HCT116 (cell line): ENCODE results near the gene CTNND1. TPM values are rescaled to one million over a fixed set of nuclear protein-coding genes. Genes with fewer than 3 reads are reported as not detected.

Experiments
- ATAC-seq: fragments of 200-7000 bp; cut with Tn5 transposase; 2 replicates; pipeline ENCODE4 v1.9.1; 2020; ENCODE audit warnings: mild to moderate bottlenecking, moderate library complexity
- BruUV-seq: library from RNA; stranded (reverse); fragments of 400-500 nt; replicated peaks from 2 replicates; lab custom pipeline; 2021; lab: Mats Ljungman, UMichigan
- CTCF ChIA-PET: fragments of 300-600 bp; sonication (Branson Sonifier 250); formaldehyde crosslinking; loops from one replicate; lab custom pipeline; 2021; ENCODE audit warnings: antibody characterized with exemption; lab: Charles Lee
- POLR2A ChIA-PET: fragments of 300-600, 350-600 bp; sonication (Branson Sonifier 250); formaldehyde crosslinking; loops from one replicate; lab custom pipeline; 2021; ENCODE audit warnings: antibody characterized with exemption; lab: Charles Lee
- RAD21 ChIA-PET, 2 experiments: fragments of 300-600 bp; sonication (Branson Sonifier 250); formaldehyde crosslinking; loops; one replicate each; lab custom pipeline; 2023; ENCODE audit warnings: low total read pairs in 2 of 2; ENCODE audit not compliant: uncharacterized antibody in 2 of 2, unreplicated experiment in 2 of 2, low non-redundant PET in 1 of 2; lab: Charles Lee
- DNase-seq: peaks from one replicate; pipeline ENCODE4 v3.0.0-alpha.2; 2010; ENCODE audit warnings: low read depth, low spot score
- H2AFZ ChIP-seq: fragments of 200-600 bp; shearing (Covaris generic), sonication (generic); 2 replicates; pipeline ENCODE4 v1.6.1; 2017; ENCODE audit warnings: low read depth, mixed run types, mixed read lengths, antibody characterized with exemption, low read length; ENCODE audit not compliant: poor library complexity, severe bottlenecking
- H3K27ac ChIP-seq: 2 replicates; pipeline ENCODE4 v1.5.1; 2012; ENCODE audit warnings: low read depth, low read length
- H3K27me3 ChIP-seq: fragments of 200-600 bp; sonication (generic); 2 replicates; pipeline ENCODE4 v1.6.1; 2016; ENCODE audit warnings: mixed run types, low read length, mixed read lengths; ENCODE audit not compliant: insufficient read depth
- H3K36me3 ChIP-seq, 2 experiments: fragments of 200-500 bp in 1 of 2; fragments of 200-600 bp in 1 of 2; sonication (Bioruptor generic) in 1 of 2; sonication (generic) in 1 of 2; 2 replicates each; pipeline versions ENCODE4 v1.5.1 to v1.6.1; 2014 to 2016; ENCODE audit warnings: low read length in 2 of 2, inconsistent platforms in 1 of 2, mixed read lengths in 1 of 2, mixed run types in 1 of 2; ENCODE audit not compliant: insufficient read depth in 2 of 2, control insufficient read depth in 1 of 2
- H3K4me1 ChIP-seq, 2 experiments: fragments of 200-600 bp in 1 of 2; sonication (generic) in 1 of 2; 2 replicates each; pipeline versions ENCODE4 v1.5.1 to v1.6.1; 2012 to 2017; ENCODE audit warnings: low read length in 2 of 2, inconsistent platforms in 1 of 2, mild to moderate bottlenecking in 1 of 2, mixed read lengths in 1 of 2, mixed run types in 1 of 2, moderate library complexity in 1 of 2; ENCODE audit not compliant: insufficient read depth in 2 of 2, control insufficient read depth in 1 of 2
- H3K4me2 ChIP-seq: fragments of 200-600 bp; sonication (generic); 2 replicates; pipeline ENCODE4 v1.6.1; 2017; ENCODE audit warnings: mixed run types, low read length, mixed read lengths
- H3K4me3 ChIP-seq, 2 experiments: fragments of 200-600 bp in 1 of 2; sonication (generic) in 1 of 2; replicated peaks in 1 of 2; 2 replicates each; pipeline ENCODE4 v1.5.1; 2011 to 2016; ENCODE audit warnings: low read length in 2 of 2, control low read depth in 1 of 2, low read depth in 1 of 2, mild to moderate bottlenecking in 1 of 2, mixed read lengths in 1 of 2, mixed run types in 1 of 2
- H3K79me2 ChIP-seq: fragments of 200-600 bp; sonication (generic); 2 replicates; pipeline ENCODE4 v1.6.1; 2017; ENCODE audit warnings: mild to moderate bottlenecking, mixed run types, low read length, moderate library complexity, mixed read lengths; ENCODE audit not compliant: insufficient read depth
- H3K9ac ChIP-seq: fragments of 200-600 bp; sonication (generic); 2 replicates; pipeline ENCODE4 v1.6.1; 2016; ENCODE audit warnings: low read length, mixed read lengths
- H3K9me2 ChIP-seq: fragments of 200-600 bp; sonication (generic), shearing (Covaris generic); 2 replicates; pipeline ENCODE4 v1.6.1; 2017; ENCODE audit warnings: mixed run types, mild to moderate bottlenecking, moderate library complexity; ENCODE audit not compliant: insufficient read depth
- H3K9me3 ChIP-seq, 2 experiments: fragments of 200-500 bp in 1 of 2; fragments of 200-600 bp in 1 of 2; sonication (Bioruptor generic) in 1 of 2; sonication (generic) in 1 of 2; 2 replicates each; pipeline ENCODE4 v1.6.1; 2014 to 2017; ENCODE audit warnings: low read length in 2 of 2, mixed read lengths in 2 of 2, inconsistent platforms in 1 of 2, low read depth in 1 of 2, mild to moderate bottlenecking in 1 of 2, mixed run types in 1 of 2, moderate library complexity in 1 of 2; ENCODE audit not compliant: control insufficient read depth in 1 of 2, insufficient read depth in 1 of 2
- H4K20me1 ChIP-seq: fragments of 200-600 bp; sonication (generic), shearing (Covaris generic); 2 replicates; pipeline ENCODE4 v1.6.1; 2017; ENCODE audit warnings: mixed run types, mild to moderate bottlenecking, moderate library complexity; ENCODE audit not compliant: insufficient read depth
- CBX3 ChIP-seq: IDR thresholded peaks from 2 replicates; pipeline ENCODE4 v1.6.1; 2012; ENCODE audit warnings: low read depth
- CEBPB ChIP-seq: IDR thresholded peaks from 2 replicates; pipeline ENCODE4 v1.6.1; 2012; ENCODE audit warnings: low read depth
- CTCF ChIP-seq, 3 experiments: fragments of 200-600 bp in 1 of 3; sonication (generic) in 1 of 3; IDR thresholded peaks in 2 of 3; conservative IDR thresholded peaks in 1 of 3; 2 replicates each; pipeline ENCODE4 v1.5.1; 2012 to 2017; ENCODE audit warnings: low read depth in 2 of 3, low read length in 2 of 3, antibody characterized with exemption in 1 of 3, borderline replicate concordance in 1 of 3, control low read depth in 1 of 3, mild to moderate bottlenecking in 1 of 3, mixed read lengths in 1 of 3, mixed run types in 1 of 3, moderate library complexity in 1 of 3; ENCODE audit not compliant: insufficient read depth in 1 of 3
- EGR1 ChIP-seq: IDR thresholded peaks from 2 replicates; pipeline ENCODE4 v1.6.1; 2012; ENCODE audit warnings: low read depth
- ELF1 ChIP-seq: IDR thresholded peaks from 2 replicates; pipeline ENCODE4 v1.6.1; 2012; ENCODE audit warnings: low read depth, borderline replicate concordance
- JUND ChIP-seq: IDR thresholded peaks from 2 replicates; pipeline ENCODE4 v1.6.1; 2012
- SIN3A ChIP-seq: IDR thresholded peaks from 2 replicates; pipeline ENCODE4 v1.6.1; 2012; ENCODE audit warnings: low read depth
- SRF ChIP-seq: IDR thresholded peaks from 2 replicates; pipeline ENCODE4 v1.6.1; 2012; ENCODE audit warnings: low read depth
- YY1 ChIP-seq: IDR thresholded peaks from 2 replicates; pipeline ENCODE4 v1.6.1; 2011; ENCODE audit warnings: low read length, low read depth, moderate library complexity, mild to moderate bottlenecking; ENCODE audit not compliant: insufficient replicate concordance; ENCODE audit errors: extremely low read depth
- ZNF274 ChIP-seq: fragments of 200-500 bp; sonication (Bioruptor generic); IDR thresholded peaks from 2 replicates; pipeline ENCODE4 v1.6.1; 2014; ENCODE audit warnings: mild to moderate bottlenecking, low read depth, low read length, inconsistent platforms
- intact Hi-C: fragments of 100-400 bp; cut with micrococcal nuclease; formaldehyde crosslinking; loops from 2 replicates; pipeline ENCODE4 v1.10.0; 2022
- total RNA-seq: library from RNA; stranded (reverse); gene quantifications from one replicate; pipeline ENCODE4 v1.2.1, GENCODE V29; 2021; ENCODE audit not compliant: unreplicated experiment
- TF ChIP-seq, protein P1 (sequence below): IDR thresholded peaks from 2 replicates; pipeline ENCODE4 v1.6.1; 2012; ENCODE audit warnings: low read depth
- TF ChIP-seq, protein P2 (sequence below): IDR thresholded peaks from 2 replicates; pipeline ENCODE4 v1.6.1; 2012

The CTNND1 gene
- total RNA-seq, 1 experiment from 2014 or later = 157 TPM

GRCh38 chr11:57805780-57806179 lies 44.2 kb downstream of the CTNND1 start:
- ATAC-seq (no peak), DNase-seq (no peak)
- ChIA-PET RAD21 (no interaction called here), CTCF (interaction anchor here (0.8 kb wide), 1 partner anchor 45 kb away, joined by 3 read pairs; no protein-coding TSS in a partner anchor), POLR2A (no interaction called here)
- BruUV-seq = no TSS peak
- H3K79me2 ChIP-seq = peaks cover 49% of the 10 kb centered on the region
- intact Hi-C loops = no loop called here
- no peak overlapping the region for H3K9ac ChIP-seq
- no peak overlapping the region for H3K27ac ChIP-seq
- H3K36me3 ChIP-seq = peaks cover 68 to 77% of the 10 kb centered on the region in 2 experiments
- peaks cover 0 to 2% of the 10 kb centered on the region in 2 experiments; a peak in 2 of 4 replicates for H3K4me1 ChIP-seq
- H2AFZ ChIP-seq = no peak overlapping the region
- 0 out of 2 replicates have a peak, but pooled peaks cover 4% of the 10 kb centered on the region for H4K20me1 ChIP-seq
- no peaks in the 10 kb centered on the region for H3K27me3 ChIP-seq
- H3K9me2 ChIP-seq = no peaks in the 10 kb centered on the region
- TF ChIP-seq CEBPB = no peak
- no peak for TF ChIP-seq SIN3A
- TF ChIP-seq, protein P1, sequence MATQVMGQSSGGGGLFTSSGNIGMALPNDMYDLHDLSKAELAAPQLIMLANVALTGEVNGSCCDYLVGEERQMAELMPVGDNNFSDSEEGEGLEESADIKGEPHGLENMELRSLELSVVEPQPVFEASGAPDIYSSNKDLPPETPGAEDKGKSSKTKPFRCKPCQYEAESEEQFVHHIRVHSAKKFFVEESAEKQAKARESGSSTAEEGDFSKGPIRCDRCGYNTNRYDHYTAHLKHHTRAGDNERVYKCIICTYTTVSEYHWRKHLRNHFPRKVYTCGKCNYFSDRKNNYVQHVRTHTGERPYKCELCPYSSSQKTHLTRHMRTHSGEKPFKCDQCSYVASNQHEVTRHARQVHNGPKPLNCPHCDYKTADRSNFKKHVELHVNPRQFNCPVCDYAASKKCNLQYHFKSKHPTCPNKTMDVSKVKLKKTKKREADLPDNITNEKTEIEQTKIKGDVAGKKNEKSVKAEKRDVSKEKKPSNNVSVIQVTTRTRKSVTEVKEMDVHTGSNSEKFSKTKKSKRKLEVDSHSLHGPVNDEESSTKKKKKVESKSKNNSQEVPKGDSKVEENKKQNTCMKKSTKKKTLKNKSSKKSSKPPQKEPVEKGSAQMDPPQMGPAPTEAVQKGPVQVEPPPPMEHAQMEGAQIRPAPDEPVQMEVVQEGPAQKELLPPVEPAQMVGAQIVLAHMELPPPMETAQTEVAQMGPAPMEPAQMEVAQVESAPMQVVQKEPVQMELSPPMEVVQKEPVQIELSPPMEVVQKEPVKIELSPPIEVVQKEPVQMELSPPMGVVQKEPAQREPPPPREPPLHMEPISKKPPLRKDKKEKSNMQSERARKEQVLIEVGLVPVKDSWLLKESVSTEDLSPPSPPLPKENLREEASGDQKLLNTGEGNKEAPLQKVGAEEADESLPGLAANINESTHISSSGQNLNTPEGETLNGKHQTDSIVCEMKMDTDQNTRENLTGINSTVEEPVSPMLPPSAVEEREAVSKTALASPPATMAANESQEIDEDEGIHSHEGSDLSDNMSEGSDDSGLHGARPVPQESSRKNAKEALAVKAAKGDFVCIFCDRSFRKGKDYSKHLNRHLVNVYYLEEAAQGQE = no peak
- TF ChIP-seq YY1 = no peak
- TF ChIP-seq EGR1 = no peak
- TF ChIP-seq ZNF274 = no peak
- no peak for TF ChIP-seq CBX3
- TF ChIP-seq, protein P2, sequence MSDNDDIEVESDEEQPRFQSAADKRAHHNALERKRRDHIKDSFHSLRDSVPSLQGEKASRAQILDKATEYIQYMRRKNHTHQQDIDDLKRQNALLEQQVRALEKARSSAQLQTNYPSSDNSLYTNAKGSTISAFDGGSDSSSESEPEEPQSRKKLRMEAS = no peak
- TF ChIP-seq JUND = no peak
- no peak for TF ChIP-seq CTCF (IDR thresholded peaks at IDR 0.05 in 2 of 3, conservative IDR thresholded peaks at IDR 0.05 in 1 of 3; ENCODE audit: borderline replicate concordance in 1 of 3, insufficient read depth in 1 of 3, low read depth in 2 of 3, low read length in 2 of 3)
- TF ChIP-seq SRF = no peak
- TF ChIP-seq ELF1 = no peak
- TF ChIP-seq, all 23 proteins: peak for 0
- H3K4me3 ChIP-seq = no peak overlapping the region
- H3K4me2 ChIP-seq = no peak overlapping the region
- no peaks in the 10 kb centered on the region for H3K9me3 ChIP-seq
